KG1 (cell line): ENCODE results near the gene KRT24.
A peak's percentile ranks its signal among the peaks of the same experiment; 100 is the strongest.

Experiments
- DNase-seq: peaks from one replicate; lab custom pipeline; 2025; lab: John Stamatoyannopoulos, UW

Gene KRT24

DNA sequence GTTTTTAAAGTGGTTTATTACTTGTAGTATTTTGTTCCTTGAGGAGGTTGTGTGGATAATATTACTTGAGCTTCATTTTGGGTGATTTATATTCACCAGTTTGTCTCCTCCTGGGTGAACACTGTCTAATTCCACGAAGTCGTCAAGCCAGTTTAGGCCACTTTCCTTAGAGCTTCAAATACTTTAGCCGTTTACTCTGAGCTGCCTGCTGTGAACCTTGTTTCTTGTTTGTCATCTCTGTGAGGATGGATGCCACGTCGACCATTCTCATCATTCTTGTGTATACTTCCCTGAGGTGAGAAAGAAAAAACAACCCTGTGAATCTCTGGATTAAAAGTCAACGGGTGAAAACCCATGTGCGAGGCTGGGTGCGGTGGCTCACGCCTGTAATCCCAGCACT, 9.0 kb downstream of the KRT24 start:
- no peak for DNase-seq

- DNase-seq, result no peak
These were observed 16.4 kb downstream of the KRT24 start for GRCh38 chr17:40687106-40687505.

- DNase-seq, result no peak
These were observed 17.4 kb downstream of the KRT24 start for GRCh38 chr17:40686192-40686591.

- no peak for DNase-seq
These were observed 22.6 kb downstream of the KRT24 start for GRCh38 chr17:40680998-40681397.

DNA sequence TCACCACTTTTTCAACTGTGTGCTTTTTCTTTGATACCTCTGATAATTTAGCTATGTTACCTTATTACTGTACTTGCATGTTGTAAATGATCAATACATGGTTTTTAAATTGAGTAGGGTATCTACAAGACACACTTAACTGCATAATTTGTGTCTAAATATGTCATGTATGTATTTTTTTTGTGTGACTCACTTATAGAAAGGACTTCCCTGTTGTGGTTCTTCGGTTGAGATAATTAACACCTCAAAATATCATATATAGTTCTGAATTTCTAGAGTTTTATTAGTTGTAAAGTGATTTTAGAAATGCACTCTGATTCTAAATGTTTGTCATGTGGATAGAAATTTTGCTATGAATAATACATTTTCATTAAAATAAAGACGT, 24.0 kb downstream of the KRT24 start:
- no peak for DNase-seq

DNA sequence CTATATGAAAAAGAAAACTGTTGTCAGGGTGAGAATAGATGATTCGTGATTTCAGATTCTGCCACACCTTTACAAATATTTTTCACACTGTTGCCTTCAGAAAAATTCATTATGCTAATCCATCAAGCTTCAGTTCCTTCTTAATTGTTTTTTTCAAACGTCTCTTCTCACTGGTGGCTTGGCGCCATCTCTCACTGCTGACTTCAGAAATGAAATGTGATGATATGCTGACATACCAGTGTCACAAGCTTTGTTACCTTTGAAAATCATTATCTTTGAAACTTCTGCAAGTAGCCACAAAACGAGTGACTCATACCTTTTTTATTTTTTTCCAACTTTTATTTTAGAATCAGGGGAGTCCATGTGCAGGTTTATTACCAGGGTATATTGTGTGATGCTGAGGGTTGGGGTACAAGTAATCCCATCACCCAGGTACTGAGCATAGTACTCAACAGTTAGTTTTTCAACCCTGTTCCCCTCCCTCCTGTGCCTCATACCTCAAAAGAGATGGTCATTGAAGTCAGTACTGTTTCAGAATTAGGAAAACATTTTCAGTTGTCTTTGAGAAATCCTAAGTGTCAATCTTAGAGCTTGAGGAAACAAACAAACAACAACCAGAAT, 24.5 kb downstream of the KRT24 start:
- no peak for DNase-seq

- DNase-seq, result no peak
These were observed 27.6 kb downstream of the KRT24 start for GRCh38 chr17:40675905-40676304.

DNA sequence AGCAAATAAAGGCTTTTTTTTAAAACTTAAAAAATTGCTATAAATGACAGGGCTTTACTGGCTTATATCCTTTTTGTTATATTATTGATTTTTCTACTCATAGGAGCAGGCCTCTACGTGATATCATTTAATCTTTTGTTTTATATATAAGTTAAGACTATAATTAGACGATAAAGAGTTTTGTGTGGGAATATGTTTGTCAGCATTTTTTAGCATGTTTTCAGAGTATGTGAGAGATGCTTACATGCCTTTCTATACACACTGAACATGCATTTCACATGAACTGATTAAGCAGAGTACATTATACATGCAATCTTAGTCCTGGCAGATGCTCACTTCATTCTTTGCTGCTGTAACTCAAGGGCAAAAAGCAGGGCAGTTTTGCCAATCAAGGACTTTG, 30.9 kb downstream of the KRT24 start:
- no peak for DNase-seq

- DNase-seq, result no peak
These were observed 32.3 kb downstream of the KRT24 start for GRCh38 chr17:40671282-40671681.

- no peak for DNase-seq
These were observed 37.2 kb downstream of the KRT24 start for GRCh38 chr17:40666331-40666730.

GRCh38 chr17:40664582-40665333, 38.8 kb downstream of the KRT24 start, which contains the start of gene KRT222:
Gene KRT222, minus strand, starts transcription at chr17:40665177. Its CDS starts 78 bp downstream, at chr17:40665099.
- peak; percentile 15 for DNase-seq

GRCh38 chr17:40663252-40663651, 40.3 kb downstream of the KRT24 start:
- DNase-seq, result no peak

GRCh38 chr17:40659911-40660310, 43.6 kb downstream of the KRT24 start:
- DNase-seq, result no peak

DNA sequence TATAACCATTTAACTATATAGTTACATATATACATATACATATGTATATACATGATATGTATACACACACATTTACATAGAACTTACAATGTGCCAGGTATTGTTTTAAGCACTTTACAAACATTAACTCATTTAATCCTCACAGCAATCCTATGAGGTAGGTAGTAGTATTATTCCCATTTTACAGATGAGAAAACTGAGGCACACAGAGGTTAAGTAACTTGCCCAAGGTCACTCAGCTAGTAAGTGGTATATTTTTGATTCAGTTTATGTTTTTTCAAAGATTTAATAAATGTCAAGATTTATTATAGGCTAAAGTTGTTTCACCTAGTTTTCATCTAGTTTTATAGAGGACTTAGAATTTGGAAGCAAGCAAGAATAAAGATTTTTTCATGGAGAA, 45.2 kb downstream of the KRT24 start:
- DNase-seq, result no peak

DNA sequence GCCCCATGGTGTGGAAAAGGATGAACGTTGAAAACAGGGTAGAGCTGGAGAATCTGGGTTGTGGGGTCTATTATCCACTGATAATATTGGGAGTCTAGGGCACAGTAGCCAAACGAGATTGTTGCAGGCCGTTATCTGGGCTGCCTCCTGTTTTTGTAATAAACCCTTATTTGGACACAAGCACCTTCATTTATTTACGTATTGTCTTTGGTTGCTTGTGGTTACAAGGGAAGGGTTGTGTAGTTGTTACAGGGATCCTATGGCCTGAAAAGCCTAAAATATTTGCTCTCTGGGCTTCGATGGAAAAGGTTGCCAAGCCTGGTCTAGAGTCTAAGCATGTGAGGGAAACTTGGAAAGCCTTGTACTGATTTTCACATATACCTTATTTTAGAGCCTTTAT, 51.6 kb downstream of the KRT24 start:
- no peak for DNase-seq

GRCh38 chr17:40648384-40648968, 55.1 kb downstream of the KRT24 start:
- DNase-seq, result no peak
